Hepatocyte (in vitro differentiated cells): Measurements from ENCODE around the gene ITGA11. TPM values are rescaled to one million over a fixed set of nuclear protein-coding genes. Genes with fewer than 3 reads are reported as not detected.

Experiments
- DNase-seq: peaks from one replicate; pipeline ENCODE4 v3.0.0-alpha.2; 2016; ENCODE audit warnings: low spot score
- H2AFZ ChIP-seq: fragments of 200-600 bp; sonication (generic); 2 replicates; pipeline ENCODE4 v1.6.0; 2016; ENCODE audit warnings: antibody characterized with exemption, mild to moderate bottlenecking
- H3K27ac ChIP-seq: fragments of 200-600 bp; sonication (generic); 2 replicates; pipeline ENCODE4 v1.5.1; 2016; ENCODE audit warnings: mild to moderate bottlenecking
- H3K27me3 ChIP-seq: fragments of 200-600 bp; sonication (generic); 2 replicates; pipeline ENCODE4 v1.6.1; 2016
- H3K36me3 ChIP-seq: fragments of 200-600 bp; sonication (generic); replicated peaks from 2 replicates; pipeline ENCODE4 v1.5.1; 2016; ENCODE audit warnings: low read depth; ENCODE audit not compliant: insufficient read depth
- H3K4me1 ChIP-seq: fragments of 200-600 bp; sonication (generic); 2 replicates; pipeline ENCODE4 v1.5.1; 2016; ENCODE audit warnings: mild to moderate bottlenecking, moderate library complexity; ENCODE audit not compliant: insufficient read depth
- H3K4me2 ChIP-seq: fragments of 200-600 bp; sonication (generic); 2 replicates; pipeline ENCODE4 v1.6.0; 2016
- H3K4me3 ChIP-seq: fragments of 200-600 bp; sonication (generic); 2 replicates; pipeline ENCODE4 v1.5.1; 2016; ENCODE audit warnings: mild to moderate bottlenecking
- H3K79me2 ChIP-seq: fragments of 200-600 bp; sonication (generic); 2 replicates; pipeline ENCODE4 v1.6.0; 2017; ENCODE audit warnings: mild to moderate bottlenecking
- H3K9me2 ChIP-seq: fragments of 200-600 bp; sonication (generic); replicated peaks from 2 replicates; pipeline ENCODE4 v1.6.0; 2017; ENCODE audit warnings: mild to moderate bottlenecking; ENCODE audit not compliant: insufficient read depth
- H3K9me3 ChIP-seq: fragments of 200-600 bp; sonication (generic); 2 replicates; pipeline ENCODE4 v1.5.1; 2016; ENCODE audit warnings: low read depth, mild to moderate bottlenecking
- H4K20me1 ChIP-seq: fragments of 200-600 bp; sonication (generic); 2 replicates; pipeline ENCODE4 v1.6.0; 2016; ENCODE audit warnings: mild to moderate bottlenecking; ENCODE audit not compliant: insufficient read depth, poor library complexity, severe bottlenecking
- EZH2 ChIP-seq: fragments of 200-600 bp; sonication (generic); IDR thresholded peaks from 2 replicates; pipeline ENCODE4 v1.6.1; 2016; ENCODE audit warnings: antibody characterized with exemption, mild to moderate bottlenecking, borderline replicate concordance
- EZH2phosphoT487 ChIP-seq: fragments of 200-600 bp; sonication (generic); IDR thresholded peaks from one replicate; pipeline ENCODE4 v1.6.1; 2018; ENCODE audit warnings: antibody characterized with exemption, mild to moderate bottlenecking, low read depth, moderate library complexity; ENCODE audit not compliant: unreplicated experiment, severe bottlenecking
- WGBS: methylation state at CpG from one replicate; pipeline ENCODE4 v1.1.6; 2016; ENCODE audit warnings: low lambda C conversion rate; ENCODE audit errors: missing lambda C conversion rate; 5-methylcytosine and 5-hydroxymethylcytosine counted together
- polyA plus RNA-seq: library from polyadenylated mRNA; unstranded; fragments of >200 nt; fragmentation: Nextera tagmentation; extraction: Ambion mirVana; gene quantifications from 2 replicates; pipeline ENCODE4 v1.2.1, GENCODE V29; 2016
- total RNA-seq: library from RNA; depleted of rRNA; stranded (reverse); fragments of >200 nt; gene quantifications from 2 replicates; pipeline ENCODE4 v1.2.3, GENCODE V29; 2014
- TF ChIP-seq, protein P1 (sequence below): fragments of 200-600 bp; sonication (generic); IDR thresholded peaks from 2 replicates; pipeline ENCODE4 v1.5.1; 2016; ENCODE audit warnings: antibody characterized with exemption, mild to moderate bottlenecking; ENCODE audit not compliant: poor library complexity

Gene ITGA11
- total and polyA plus RNA-seq, 2 experiments from 2014 or later, result 9.7 to 19.6 TPM

DNA sequence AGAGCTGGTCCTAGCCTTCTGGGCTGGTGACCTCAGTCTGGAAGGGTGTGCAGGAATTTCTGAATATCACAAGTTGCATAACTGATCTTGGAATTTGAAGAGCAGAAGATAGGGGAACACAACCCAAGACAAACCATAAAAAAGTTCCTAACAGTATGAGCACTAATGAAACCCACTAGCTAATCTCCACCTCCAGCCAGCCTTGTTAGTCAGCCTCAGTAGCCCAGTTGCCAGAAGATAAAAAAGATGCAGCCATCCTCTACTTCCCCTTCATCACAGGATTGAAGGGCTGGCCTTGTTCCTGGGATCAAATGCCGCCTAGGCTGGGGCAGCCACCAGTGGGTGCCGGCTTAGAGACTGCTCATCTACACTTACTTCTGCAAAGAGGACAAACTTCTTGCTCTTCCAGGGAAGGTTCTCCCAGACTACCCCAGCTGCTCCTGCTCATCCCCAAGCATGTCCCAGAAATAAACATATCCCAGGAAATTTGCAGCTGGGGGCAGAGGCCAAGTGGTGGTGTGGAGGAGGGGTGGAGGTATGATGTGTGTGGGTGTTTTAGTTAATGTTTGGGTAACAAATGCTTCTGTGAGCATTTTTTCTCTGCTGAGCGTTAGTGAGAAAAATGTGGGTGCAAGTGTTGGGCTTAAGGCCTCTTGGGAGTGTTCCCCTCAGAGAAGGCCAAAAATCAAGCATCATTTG, 9.2 kb upstream of the ITGA11 start:
- no peak overlapping the region for H2AFZ ChIP-seq
- H3K4me3 ChIP-seq, result no peak overlapping the region
- DNase-seq, result no peak
- TF ChIP-seq EZH2 (no peak), EZH2phosphoT487 (no peak)
- TF ChIP-seq, protein P1, sequence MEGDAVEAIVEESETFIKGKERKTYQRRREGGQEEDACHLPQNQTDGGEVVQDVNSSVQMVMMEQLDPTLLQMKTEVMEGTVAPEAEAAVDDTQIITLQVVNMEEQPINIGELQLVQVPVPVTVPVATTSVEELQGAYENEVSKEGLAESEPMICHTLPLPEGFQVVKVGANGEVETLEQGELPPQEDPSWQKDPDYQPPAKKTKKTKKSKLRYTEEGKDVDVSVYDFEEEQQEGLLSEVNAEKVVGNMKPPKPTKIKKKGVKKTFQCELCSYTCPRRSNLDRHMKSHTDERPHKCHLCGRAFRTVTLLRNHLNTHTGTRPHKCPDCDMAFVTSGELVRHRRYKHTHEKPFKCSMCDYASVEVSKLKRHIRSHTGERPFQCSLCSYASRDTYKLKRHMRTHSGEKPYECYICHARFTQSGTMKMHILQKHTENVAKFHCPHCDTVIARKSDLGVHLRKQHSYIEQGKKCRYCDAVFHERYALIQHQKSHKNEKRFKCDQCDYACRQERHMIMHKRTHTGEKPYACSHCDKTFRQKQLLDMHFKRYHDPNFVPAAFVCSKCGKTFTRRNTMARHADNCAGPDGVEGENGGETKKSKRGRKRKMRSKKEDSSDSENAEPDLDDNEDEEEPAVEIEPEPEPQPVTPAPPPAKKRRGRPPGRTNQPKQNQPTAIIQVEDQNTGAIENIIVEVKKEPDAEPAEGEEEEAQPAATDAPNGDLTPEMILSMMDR, result no peak
- 60% methylated on average over 3 of the region's 3 CpGs for WGBS
- no peaks in the 10 kb centered on the region for H3K9me2 ChIP-seq
- no peak overlapping the region for H3K27ac ChIP-seq
- peaks cover 3% of the 10 kb centered on the region for H3K27me3 ChIP-seq
- no peaks in the 10 kb centered on the region for H3K79me2 ChIP-seq
- H3K36me3 ChIP-seq, result no peaks in the 10 kb centered on the region
- no peaks in the 10 kb centered on the region for H4K20me1 ChIP-seq
- no peak overlapping the region for H3K4me2 ChIP-seq
- no peaks in the 10 kb centered on the region for H3K9me3 ChIP-seq
- peaks cover 7% of the 10 kb centered on the region for H3K4me1 ChIP-seq

DNA sequence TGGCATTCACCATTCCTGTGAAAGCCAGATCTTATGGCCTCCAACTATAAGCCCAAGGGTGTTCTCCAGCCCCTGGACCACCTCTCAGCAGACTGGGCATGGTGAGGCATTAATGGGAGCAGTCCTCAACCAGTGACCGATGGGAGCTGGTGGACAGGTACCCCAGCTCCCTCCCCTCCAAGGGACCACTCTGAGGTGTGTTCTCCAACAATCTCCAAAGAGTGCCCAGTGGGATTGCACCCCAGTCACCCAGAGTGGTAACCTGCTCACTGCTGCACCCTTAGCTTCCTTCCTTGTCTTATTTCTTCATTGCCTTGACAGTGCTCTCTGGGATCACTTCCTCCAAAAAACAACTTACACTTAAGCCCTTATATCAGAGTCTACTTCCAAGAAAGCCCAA, 8.2 kb upstream of the ITGA11 start:
- Histone ChIP-seq H3K27ac (no peak overlapping the region), H2AFZ (no peak overlapping the region), H3K4me3 (no peak overlapping the region), H3K36me3 (no peaks in the 10 kb centered on the region), H3K4me1 (peaks cover 7% of the 10 kb centered on the region), H4K20me1 (no peaks in the 10 kb centered on the region), H3K9me2 (no peaks in the 10 kb centered on the region), H3K9me3 (no peaks in the 10 kb centered on the region), H3K4me2 (no peak overlapping the region), H3K27me3 (peaks cover 3% of the 10 kb centered on the region), H3K79me2 (no peaks in the 10 kb centered on the region)
- no peak for DNase-seq
- TF ChIP-seq EZH2, result no peak
- no peak for TF ChIP-seq EZH2phosphoT487
- TF ChIP-seq, protein P1, result no peak
- 100% methylated on average over 1 of the region's 1 CpG for WGBS

GRCh38 chr15:68439506-68439905, 7.5 kb upstream of the ITGA11 start:
- Histone ChIP-seq H3K79me2 (no peaks in the 10 kb centered on the region), H2AFZ (no peak overlapping the region), H3K4me3 (no peak overlapping the region), H3K27me3 (peaks cover 8% of the 10 kb centered on the region), H3K4me1 (peaks cover 7% of the 10 kb centered on the region), H3K4me2 (no peak overlapping the region), H3K36me3 (no peaks in the 10 kb centered on the region), H4K20me1 (no peaks in the 10 kb centered on the region), H3K9me3 (no peaks in the 10 kb centered on the region), H3K27ac (no peak overlapping the region), H3K9me2 (no peaks in the 10 kb centered on the region)
- no peak for DNase-seq
- TF ChIP-seq EZH2phosphoT487 (no peak), EZH2 (no peak)
- TF ChIP-seq, protein P1, result no peak
- WGBS, result 81% methylated on average over 5 of the region's 5 CpGs
